NT2/D1 (cell line): ENCODE data around the gene GTF2F2.

Experiments used
- DNase-seq: peaks from one replicate; pipeline ENCODE4 v3.0.0-alpha.2; 2011; ENCODE audit warnings: low read depth, low spot score
- H3K27me3 ChIP-seq: 2 replicates; pipeline ENCODE4 v1.6.0; 2011; ENCODE audit warnings: mild to moderate bottlenecking; ENCODE audit not compliant: insufficient read length, insufficient read depth
- H3K36me3 ChIP-seq: 2 replicates; pipeline ENCODE4 v1.6.1; 2011; ENCODE audit warnings: mild to moderate bottlenecking, low read length, mixed read lengths; ENCODE audit not compliant: insufficient read depth, insufficient read length
- H3K4me1 ChIP-seq: 2 replicates; pipeline ENCODE4 v1.5.1; 2011; ENCODE audit not compliant: insufficient read depth, insufficient read length
- H3K4me3 ChIP-seq: 2 replicates; pipeline ENCODE4 v1.5.1; 2011; ENCODE audit warnings: low read depth; ENCODE audit not compliant: insufficient read length
- H3K9ac ChIP-seq: 2 replicates; pipeline ENCODE4 v1.6.0; 2011; ENCODE audit warnings: low read depth; ENCODE audit not compliant: insufficient read length
- H3K9me3 ChIP-seq: 2 replicates; pipeline ENCODE4 v1.5.1; 2011; ENCODE audit warnings: mild to moderate bottlenecking, low read length; ENCODE audit not compliant: insufficient read depth
- SUZ12 ChIP-seq: IDR thresholded peaks from 2 replicates; pipeline ENCODE4 v1.6.1; 2011; ENCODE audit not compliant: insufficient read length, insufficient read depth; ENCODE audit errors: extremely low read depth
- YY1 ChIP-seq: IDR thresholded peaks from 2 replicates; pipeline ENCODE4 v1.6.1; 2011; ENCODE audit not compliant: insufficient read length, insufficient read depth
- ZNF274 ChIP-seq: IDR thresholded peaks from 2 replicates; pipeline ENCODE4 v1.6.1; 2011; ENCODE audit warnings: mild to moderate bottlenecking, low read depth, low read length

GTF2F2 gene

GRCh38 chr13:45195421-45195820 is 75.1 kb downstream of the GTF2F2 start:
- H3K27me3 ChIP-seq = no peaks in the 10 kb centered on the region
- no peaks in the 10 kb centered on the region for H3K9me3 ChIP-seq
- no peak for DNase-seq
- H3K9ac ChIP-seq = no peak overlapping the region
- no peak for TF ChIP-seq YY1
- no peak for TF ChIP-seq ZNF274
- TF ChIP-seq SUZ12 = no peak
- H3K4me3 ChIP-seq = no peak overlapping the region
- H3K4me1 ChIP-seq = no peaks in the 10 kb centered on the region
- H3K36me3 ChIP-seq = peaks cover 4% of the 10 kb centered on the region

GRCh38 chr13:45196096-45196495 is 75.8 kb downstream of the GTF2F2 start:
- TF ChIP-seq SUZ12 = no peak
- no peak for TF ChIP-seq ZNF274
- no peak for TF ChIP-seq YY1
- Histone ChIP-seq H3K9ac (no peak overlapping the region), H3K4me1 (no peaks in the 10 kb centered on the region), H3K4me3 (no peak overlapping the region), H3K36me3 (peaks cover 5% of the 10 kb centered on the region), H3K9me3 (no peaks in the 10 kb centered on the region), H3K27me3 (no peaks in the 10 kb centered on the region)
- no peak for DNase-seq

GRCh38 chr13:45196622-45197021 is 76.3 kb downstream of the GTF2F2 start:
- H3K4me1 ChIP-seq = no peaks in the 10 kb centered on the region

GRCh38 chr13:45198041-45198440 is 77.7 kb downstream of the GTF2F2 start:
- Histone ChIP-seq H3K4me3 (no peak overlapping the region), H3K36me3 (peaks cover 5% of the 10 kb centered on the region), H3K4me1 (no peaks in the 10 kb centered on the region), H3K9ac (no peak overlapping the region), H3K9me3 (no peaks in the 10 kb centered on the region), H3K27me3 (no peaks in the 10 kb centered on the region)
- TF ChIP-seq ZNF274 (no peak), YY1 (no peak), SUZ12 (no peak)
- DNase-seq = no peak

More at GRCh38 chr13:45196622-45197021, 76.3 kb downstream of the GTF2F2 start:
- no peak for DNase-seq
- H3K36me3 ChIP-seq = peaks cover 5% of the 10 kb centered on the region
- H3K27me3 ChIP-seq = no peaks in the 10 kb centered on the region
- no peaks in the 10 kb centered on the region for H3K9me3 ChIP-seq
- no peak overlapping the region for H3K9ac ChIP-seq
- TF ChIP-seq ZNF274 (no peak), YY1 (no peak), SUZ12 (no peak)
- H3K4me3 ChIP-seq = no peak overlapping the region

- no peaks in the 10 kb centered on the region for H3K9me3 ChIP-seq
- H3K4me1 ChIP-seq = no peaks in the 10 kb centered on the region
- no peaks in the 10 kb centered on the region for H3K27me3 ChIP-seq
- no peak overlapping the region for H3K9ac ChIP-seq
- H3K4me3 ChIP-seq = no peak overlapping the region
- no peak for TF ChIP-seq ZNF274
- no peak for TF ChIP-seq SUZ12
- no peak for TF ChIP-seq YY1
- H3K36me3 ChIP-seq = peaks cover 5% of the 10 kb centered on the region
- DNase-seq = no peak
Measured at GRCh38 chr13:45198924-45199323, 78.6 kb downstream of the GTF2F2 start.

- no peaks in the 10 kb centered on the region for H3K9me3 ChIP-seq
- H3K36me3 ChIP-seq = peaks cover 5% of the 10 kb centered on the region
- no peak for TF ChIP-seq SUZ12
- no peak for TF ChIP-seq YY1
- no peak for TF ChIP-seq ZNF274
- H3K4me3 ChIP-seq = no peak overlapping the region
- no peaks in the 10 kb centered on the region for H3K4me1 ChIP-seq
- no peak overlapping the region for H3K9ac ChIP-seq
- no peak for DNase-seq
- H3K27me3 ChIP-seq = no peaks in the 10 kb centered on the region
Measured at GRCh38 chr13:45199711-45200110, 79.4 kb downstream of the GTF2F2 start.

GRCh38 chr13:45200701-45201232 is 80.5 kb downstream of the GTF2F2 start, which contains the start of gene KCTD4:
Gene KCTD4, minus strand, starts transcription at chr13:45201045. Its CDS starts 6,478 bp downstream, at chr13:45194567.
- no peaks in the 10 kb centered on the region for H3K9me3 ChIP-seq
- H3K9ac ChIP-seq = no peak within 1 kb of the TSS
- no peak for DNase-seq
- no peak within 1 kb of the TSS for H3K4me3 ChIP-seq
- TF ChIP-seq YY1 (no peak), ZNF274 (no peak), SUZ12 (no peak)
- no peaks in the 10 kb centered on the region for H3K4me1 ChIP-seq
- peaks cover 5% of the 10 kb centered on the region for H3K36me3 ChIP-seq
- no peaks in the 10 kb centered on the region for H3K27me3 ChIP-seq

- Histone ChIP-seq H3K9me3 (no peaks in the 10 kb centered on the region), H3K4me3 (no peak overlapping the region), H3K4me1 (no peaks in the 10 kb centered on the region), H3K27me3 (no peaks in the 10 kb centered on the region), H3K9ac (no peak overlapping the region), H3K36me3 (peaks cover 12% of the 10 kb centered on the region)
- no peak for DNase-seq
- TF ChIP-seq YY1 (no peak), ZNF274 (no peak), SUZ12 (no peak)
Measured at GRCh38 chr13:45205124-45205523, 84.8 kb downstream of the GTF2F2 start.
